HCT116 (cell line): Measurements from ENCODE around the gene RNPS1. TPM values are rescaled to one million over a fixed set of nuclear protein-coding genes. Genes with fewer than 3 reads are reported as not detected.

Experiments used
- ATAC-seq: fragments of 200-7000 bp; cut with Tn5 transposase; 2 replicates; pipeline ENCODE4 v1.9.1; 2020; ENCODE audit warnings: mild to moderate bottlenecking, moderate library complexity
- BruUV-seq: library from RNA; stranded (reverse); fragments of 400-500 nt; replicated peaks from 2 replicates; lab custom pipeline; 2021; lab: Mats Ljungman, UMichigan
- CTCF ChIA-PET: fragments of 300-600 bp; sonication (Branson Sonifier 250); formaldehyde crosslinking; loops from one replicate; lab custom pipeline; 2021; ENCODE audit warnings: antibody characterized with exemption; lab: Charles Lee
- POLR2A ChIA-PET: fragments of 300-600, 350-600 bp; sonication (Branson Sonifier 250); formaldehyde crosslinking; loops from one replicate; lab custom pipeline; 2021; ENCODE audit warnings: antibody characterized with exemption; lab: Charles Lee
- RAD21 ChIA-PET, 2 experiments: fragments of 300-600 bp; sonication (Branson Sonifier 250); formaldehyde crosslinking; loops; one replicate each; lab custom pipeline; 2023; ENCODE audit warnings: low total read pairs in 2 of 2; ENCODE audit not compliant: uncharacterized antibody in 2 of 2, unreplicated experiment in 2 of 2, low non-redundant PET in 1 of 2; lab: Charles Lee
- DNase-seq: peaks from one replicate; pipeline ENCODE4 v3.0.0-alpha.2; 2010; ENCODE audit warnings: low read depth, low spot score
- H2AFZ ChIP-seq: fragments of 200-600 bp; shearing (Covaris generic), sonication (generic); 2 replicates; pipeline ENCODE4 v1.6.1; 2017; ENCODE audit warnings: low read depth, mixed run types, mixed read lengths, antibody characterized with exemption, low read length; ENCODE audit not compliant: poor library complexity, severe bottlenecking
- H3K27ac ChIP-seq: 2 replicates; pipeline ENCODE4 v1.5.1; 2012; ENCODE audit warnings: low read depth, low read length
- H3K27me3 ChIP-seq: fragments of 200-600 bp; sonication (generic); 2 replicates; pipeline ENCODE4 v1.6.1; 2016; ENCODE audit warnings: mixed run types, low read length, mixed read lengths; ENCODE audit not compliant: insufficient read depth
- H3K36me3 ChIP-seq, 2 experiments: fragments of 200-500 bp in 1 of 2; fragments of 200-600 bp in 1 of 2; sonication (Bioruptor generic) in 1 of 2; sonication (generic) in 1 of 2; 2 replicates each; pipeline versions ENCODE4 v1.5.1 to v1.6.1; 2014 to 2016; ENCODE audit warnings: low read length in 2 of 2, inconsistent platforms in 1 of 2, mixed read lengths in 1 of 2, mixed run types in 1 of 2; ENCODE audit not compliant: insufficient read depth in 2 of 2, control insufficient read depth in 1 of 2
- H3K4me1 ChIP-seq, 2 experiments: fragments of 200-600 bp in 1 of 2; sonication (generic) in 1 of 2; 2 replicates each; pipeline versions ENCODE4 v1.5.1 to v1.6.1; 2012 to 2017; ENCODE audit warnings: low read length in 2 of 2, inconsistent platforms in 1 of 2, mild to moderate bottlenecking in 1 of 2, mixed read lengths in 1 of 2, mixed run types in 1 of 2, moderate library complexity in 1 of 2; ENCODE audit not compliant: insufficient read depth in 2 of 2, control insufficient read depth in 1 of 2
- H3K4me2 ChIP-seq: fragments of 200-600 bp; sonication (generic); 2 replicates; pipeline ENCODE4 v1.6.1; 2017; ENCODE audit warnings: mixed run types, low read length, mixed read lengths
- H3K4me3 ChIP-seq, 2 experiments: fragments of 200-600 bp in 1 of 2; sonication (generic) in 1 of 2; replicated peaks in 1 of 2; 2 replicates each; pipeline ENCODE4 v1.5.1; 2011 to 2016; ENCODE audit warnings: low read length in 2 of 2, control low read depth in 1 of 2, low read depth in 1 of 2, mild to moderate bottlenecking in 1 of 2, mixed read lengths in 1 of 2, mixed run types in 1 of 2
- H3K79me2 ChIP-seq: fragments of 200-600 bp; sonication (generic); 2 replicates; pipeline ENCODE4 v1.6.1; 2017; ENCODE audit warnings: mild to moderate bottlenecking, mixed run types, low read length, moderate library complexity, mixed read lengths; ENCODE audit not compliant: insufficient read depth
- H3K9ac ChIP-seq: fragments of 200-600 bp; sonication (generic); 2 replicates; pipeline ENCODE4 v1.6.1; 2016; ENCODE audit warnings: low read length, mixed read lengths
- H3K9me2 ChIP-seq: fragments of 200-600 bp; sonication (generic), shearing (Covaris generic); 2 replicates; pipeline ENCODE4 v1.6.1; 2017; ENCODE audit warnings: mixed run types, mild to moderate bottlenecking, moderate library complexity; ENCODE audit not compliant: insufficient read depth
- H3K9me3 ChIP-seq, 2 experiments: fragments of 200-500 bp in 1 of 2; fragments of 200-600 bp in 1 of 2; sonication (Bioruptor generic) in 1 of 2; sonication (generic) in 1 of 2; 2 replicates each; pipeline ENCODE4 v1.6.1; 2014 to 2017; ENCODE audit warnings: low read length in 2 of 2, mixed read lengths in 2 of 2, inconsistent platforms in 1 of 2, low read depth in 1 of 2, mild to moderate bottlenecking in 1 of 2, mixed run types in 1 of 2, moderate library complexity in 1 of 2; ENCODE audit not compliant: control insufficient read depth in 1 of 2, insufficient read depth in 1 of 2
- H4K20me1 ChIP-seq: fragments of 200-600 bp; sonication (generic), shearing (Covaris generic); 2 replicates; pipeline ENCODE4 v1.6.1; 2017; ENCODE audit warnings: mixed run types, mild to moderate bottlenecking, moderate library complexity; ENCODE audit not compliant: insufficient read depth
- CBX3 ChIP-seq: IDR thresholded peaks from 2 replicates; pipeline ENCODE4 v1.6.1; 2012; ENCODE audit warnings: low read depth
- CEBPB ChIP-seq: IDR thresholded peaks from 2 replicates; pipeline ENCODE4 v1.6.1; 2012; ENCODE audit warnings: low read depth
- EGR1 ChIP-seq: IDR thresholded peaks from 2 replicates; pipeline ENCODE4 v1.6.1; 2012; ENCODE audit warnings: low read depth
- ELF1 ChIP-seq: IDR thresholded peaks from 2 replicates; pipeline ENCODE4 v1.6.1; 2012; ENCODE audit warnings: low read depth, borderline replicate concordance
- EZH2 ChIP-seq: fragments of 200-600 bp; sonication (generic); IDR thresholded peaks from 2 replicates; pipeline ENCODE4 v1.6.1; 2017; ENCODE audit warnings: antibody characterized with exemption, mixed run types
- EZH2phosphoT487 ChIP-seq: fragments of 200-600 bp; IDR thresholded peaks from 2 replicates; pipeline ENCODE4 v1.6.1; 2018; ENCODE audit warnings: antibody characterized with exemption, borderline replicate concordance
- FOSL1 ChIP-seq: IDR thresholded peaks from 2 replicates; pipeline ENCODE4 v1.6.1; 2012; ENCODE audit warnings: low read depth
- JUND ChIP-seq: IDR thresholded peaks from 2 replicates; pipeline ENCODE4 v1.6.1; 2012
- POLR2A ChIP-seq: IDR thresholded peaks from 2 replicates; pipeline ENCODE4 v1.7.0; 2011; ENCODE audit warnings: borderline replicate concordance; ENCODE audit not compliant: insufficient read depth, insufficient read length; ENCODE audit errors: extremely low read depth
- POLR2AphosphoS5 ChIP-seq: IDR thresholded peaks from 2 replicates; pipeline ENCODE4 v1.6.1; 2011; ENCODE audit warnings: mild to moderate bottlenecking, low read depth, low read length, moderate library complexity
- RAD21 ChIP-seq: IDR thresholded peaks from 2 replicates; pipeline ENCODE4 v1.6.1; 2012; ENCODE audit warnings: low read depth, mild to moderate bottlenecking
- TCF7L2 ChIP-seq: IDR thresholded peaks from 2 replicates; pipeline ENCODE4 v1.7.0; 2011; ENCODE audit warnings: borderline replicate concordance, inconsistent platforms; ENCODE audit not compliant: insufficient read depth, insufficient read length; ENCODE audit errors: extremely low read depth
- ZNF274 ChIP-seq: fragments of 200-500 bp; sonication (Bioruptor generic); IDR thresholded peaks from 2 replicates; pipeline ENCODE4 v1.6.1; 2014; ENCODE audit warnings: mild to moderate bottlenecking, low read depth, low read length, inconsistent platforms
- intact Hi-C: fragments of 100-400 bp; cut with micrococcal nuclease; formaldehyde crosslinking; loops from 2 replicates; pipeline ENCODE4 v1.10.0; 2022
- total RNA-seq: library from RNA; stranded (reverse); gene quantifications from one replicate; pipeline ENCODE4 v1.2.1, GENCODE V29; 2021; ENCODE audit not compliant: unreplicated experiment
- TF ChIP-seq, protein P1 (sequence below): IDR thresholded peaks from 2 replicates; pipeline ENCODE4 v1.6.1; 2012
- TF ChIP-seq, protein P2 (sequence below): IDR thresholded peaks from 2 replicates; pipeline ENCODE4 v1.6.1; 2012
- TF ChIP-seq, protein P3 (sequence below): IDR thresholded peaks from 2 replicates; pipeline ENCODE4 v1.6.1; 2011; ENCODE audit warnings: mild to moderate bottlenecking, low read length, moderate library complexity; ENCODE audit not compliant: insufficient replicate concordance; ENCODE audit errors: extremely low read depth

RNPS1 gene
- total RNA-seq, 1 experiment from 2014 or later, result 257 TPM

DNA sequence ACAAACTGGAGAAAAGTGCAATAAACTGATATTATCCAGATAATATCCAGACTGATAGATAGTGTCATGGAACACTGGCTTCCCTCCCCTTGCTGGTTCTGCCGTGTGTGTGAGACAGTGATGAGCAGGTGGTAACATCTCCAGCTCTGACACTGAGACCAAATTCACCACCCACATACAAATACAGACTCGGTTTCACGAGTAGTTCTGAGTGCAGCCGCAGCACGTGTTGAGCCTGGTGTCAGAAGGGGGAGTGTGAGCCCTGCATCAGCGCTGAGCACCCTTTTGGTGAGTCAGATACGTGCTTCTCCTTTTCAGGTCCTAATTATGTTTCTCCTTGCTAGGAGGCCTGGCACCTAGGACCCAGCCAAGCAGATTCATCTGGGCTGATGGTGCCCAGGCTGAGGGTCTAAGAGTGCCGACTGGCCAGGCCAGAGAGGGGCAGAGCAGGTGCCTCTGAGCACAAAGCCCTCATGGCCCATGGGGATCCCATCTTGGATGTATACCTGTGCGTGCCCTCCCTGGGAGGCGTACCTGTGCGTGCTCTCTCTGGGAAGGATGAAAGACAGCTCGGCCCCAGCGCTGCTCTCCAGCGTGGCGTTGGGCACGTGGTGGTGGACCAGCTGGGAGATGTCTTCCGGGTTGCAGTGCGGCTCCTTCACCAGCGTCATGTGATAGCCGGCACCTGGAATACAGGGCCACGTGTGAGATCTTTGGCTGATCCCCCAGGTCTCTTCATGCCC lies 27.3 kb upstream of the RNPS1 start:
- H3K9me2 ChIP-seq, result no peaks in the 10 kb centered on the region
- intact Hi-C loops, result loop anchor here (10.0 kb wide), 1 partner anchor 130 kb away; the partner anchor contains the start of gene CCNF
- ChIA-PET RAD21 (no interaction called here), POLR2A (no interaction called here), CTCF (interaction anchor here (1.1 kb wide), 1 partner anchor 135 kb away, joined by 3 read pairs; no protein-coding TSS in a partner anchor)
- H4K20me1 ChIP-seq, result no peaks in the 10 kb centered on the region
- H3K9me3 ChIP-seq, result no peaks in the 10 kb centered on the region
- no peak overlapping the region for H3K4me2 ChIP-seq
- no TSS peak for BruUV-seq
- TF ChIP-seq POLR2AphosphoS5 (no peak), RAD21 (no peak), ELF1 (no peak), ZNF274 (no peak)
- H3K27me3 ChIP-seq, result no peaks in the 10 kb centered on the region
- no peak for ATAC-seq
- H3K27ac ChIP-seq, result no peak overlapping the region
- H3K36me3 ChIP-seq, result no peaks in the 10 kb centered on the region
- H3K79me2 ChIP-seq, result no peaks in the 10 kb centered on the region
- no peak overlapping the region for H3K4me3 ChIP-seq
- no peak overlapping the region for H3K9ac ChIP-seq
- H2AFZ ChIP-seq, result no peak overlapping the region
- DNase-seq, result no peak
- H3K4me1 ChIP-seq, result no peaks in the 10 kb centered on the region; a peak in 1 of 4 replicates

DNA sequence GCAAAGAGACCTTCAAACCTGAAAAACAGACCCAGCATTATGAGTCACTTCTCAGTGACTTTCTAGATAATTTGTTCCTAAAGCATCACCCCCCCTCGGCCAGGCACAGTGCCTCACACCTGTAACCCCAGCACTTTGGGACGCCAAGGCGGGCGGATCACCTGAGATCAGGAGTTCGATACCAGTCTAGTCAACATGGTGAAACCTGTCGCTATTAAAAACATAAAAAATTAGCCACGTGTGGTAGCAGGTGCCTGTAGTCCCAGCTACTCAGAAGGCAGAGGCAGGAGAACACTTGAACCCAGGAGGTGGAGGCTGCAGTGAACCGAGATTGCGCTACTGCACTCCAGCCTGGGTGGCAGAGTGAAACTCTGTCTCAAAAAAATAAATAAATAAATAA lies 24.3 kb upstream of the RNPS1 start:
- BruUV-seq, result no TSS peak
- no peak for ATAC-seq
- no peaks in the 10 kb centered on the region for H4K20me1 ChIP-seq
- H3K36me3 ChIP-seq, result no peaks in the 10 kb centered on the region
- RAD21 ChIA-PET, result no interaction called here
- intact Hi-C loops, result loop anchor here (10.0 kb wide), 1 partner anchor 133 kb away; the partner anchor contains the start of gene CCNF
- H3K9ac ChIP-seq, result no peak overlapping the region
- no peaks in the 10 kb centered on the region for H3K9me3 ChIP-seq
- H3K9me2 ChIP-seq, result no peaks in the 10 kb centered on the region
- no peak overlapping the region for H2AFZ ChIP-seq
- no peaks in the 10 kb centered on the region; a peak in 1 of 4 replicates for H3K4me1 ChIP-seq
- no peak overlapping the region for H3K27ac ChIP-seq
- no peak overlapping the region for H3K4me3 ChIP-seq
- H3K4me2 ChIP-seq, result no peak overlapping the region
- H3K79me2 ChIP-seq, result no peaks in the 10 kb centered on the region
- POLR2A ChIA-PET, result no interaction called here
- no peak for DNase-seq
- CTCF ChIA-PET, result no interaction called here
- no peaks in the 10 kb centered on the region for H3K27me3 ChIP-seq
- TF ChIP-seq EZH2phosphoT487 (no peak), RAD21 (no peak), JUND (no peak), POLR2A (no peak), ZNF274 (no peak), TCF7L2 (no peak), CEBPB (no peak), CBX3 (no peak), EZH2 (no peak), EGR1 (no peak), FOSL1 (no peak)
- TF ChIP-seq, protein P1, sequence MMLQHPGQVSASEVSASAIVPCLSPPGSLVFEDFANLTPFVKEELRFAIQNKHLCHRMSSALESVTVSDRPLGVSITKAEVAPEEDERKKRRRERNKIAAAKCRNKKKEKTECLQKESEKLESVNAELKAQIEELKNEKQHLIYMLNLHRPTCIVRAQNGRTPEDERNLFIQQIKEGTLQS, result no peak
- TF ChIP-seq, protein P2, sequence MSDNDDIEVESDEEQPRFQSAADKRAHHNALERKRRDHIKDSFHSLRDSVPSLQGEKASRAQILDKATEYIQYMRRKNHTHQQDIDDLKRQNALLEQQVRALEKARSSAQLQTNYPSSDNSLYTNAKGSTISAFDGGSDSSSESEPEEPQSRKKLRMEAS, result no peak
- TF ChIP-seq, protein P3, sequence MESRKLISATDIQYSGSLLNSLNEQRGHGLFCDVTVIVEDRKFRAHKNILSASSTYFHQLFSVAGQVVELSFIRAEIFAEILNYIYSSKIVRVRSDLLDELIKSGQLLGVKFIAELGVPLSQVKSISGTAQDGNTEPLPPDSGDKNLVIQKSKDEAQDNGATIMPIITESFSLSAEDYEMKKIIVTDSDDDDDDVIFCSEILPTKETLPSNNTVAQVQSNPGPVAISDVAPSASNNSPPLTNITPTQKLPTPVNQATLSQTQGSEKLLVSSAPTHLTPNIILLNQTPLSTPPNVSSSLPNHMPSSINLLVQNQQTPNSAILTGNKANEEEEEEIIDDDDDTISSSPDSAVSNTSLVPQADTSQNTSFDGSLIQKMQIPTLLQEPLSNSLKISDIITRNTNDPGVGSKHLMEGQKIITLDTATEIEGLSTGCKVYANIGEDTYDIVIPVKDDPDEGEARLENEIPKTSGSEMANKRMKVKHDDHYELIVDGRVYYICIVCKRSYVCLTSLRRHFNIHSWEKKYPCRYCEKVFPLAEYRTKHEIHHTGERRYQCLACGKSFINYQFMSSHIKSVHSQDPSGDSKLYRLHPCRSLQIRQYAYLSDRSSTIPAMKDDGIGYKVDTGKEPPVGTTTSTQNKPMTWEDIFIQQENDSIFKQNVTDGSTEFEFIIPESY, result no peak
